ENCODE measurements around the gene FAM83G. TPM values are rescaled to one million over a fixed set of nuclear protein-coding genes. Genes with fewer than 3 reads are reported as not detected.
"Not testable (repeated sequence)": the region's sequence is repeated elsewhere in the genome, so short reads cannot be mapped to it uniquely, and the experiment has no call there.

FAM83G gene
- total RNA-seq, 1 donor from 2014 or later = 28.4 TPM

- no peak for FAIRE-seq
- H3K4me3 ChIP-seq (ENCODE audit: low read depth, low read length) = no peak overlapping the region
These were observed 79.4 kb downstream of the FAM83G start for GRCh38 chr17:18925187-18925586.

GRCh38 chr17:18922596-18922995 is 82.0 kb downstream of the FAM83G start:
- DNase-seq (ENCODE audit: low read depth); H3K4me3 ChIP-seq (ENCODE audit: low read depth, low read length); H3K36me3 ChIP-seq (ENCODE audit: control insufficient read depth, insufficient read depth, low read length); FAIRE-seq; H3K27me3 ChIP-seq (ENCODE audit: control insufficient read depth, insufficient read depth, low read length): not testable (repeated sequence)

More at GRCh38 chr17:18925187-18925586, 79.4 kb downstream of the FAM83G start:
- no peaks in the 10 kb centered on the region for H3K27me3 ChIP-seq (ENCODE audit: control insufficient read depth, insufficient read depth, low read length)
- peaks cover 7% of the 10 kb centered on the region for H3K36me3 ChIP-seq (ENCODE audit: control insufficient read depth, insufficient read depth, low read length)
- no peak for DNase-seq (ENCODE audit: low read depth)
- no peak for TF ChIP-seq CTCF (IDR thresholded peaks at IDR 0.05; ENCODE audit: insufficient read depth, low read length, severe bottlenecking)

- DNase-seq (ENCODE audit: low read depth) (peak; percentile 93), FAIRE-seq (no peak)
- peaks cover 3% of the 10 kb centered on the region for H3K36me3 ChIP-seq (ENCODE audit: control insufficient read depth, insufficient read depth, low read length)
These were observed 82.6 kb downstream of the FAM83G start for GRCh38 chr17:18921912-18922451.

GRCh38 chr17:18921485-18921884 is 83.1 kb downstream of the FAM83G start:
- H3K27me3 ChIP-seq (ENCODE audit: control insufficient read depth, insufficient read depth, low read length) = no peaks in the 10 kb centered on the region
- FAIRE-seq (no peak), DNase-seq (ENCODE audit: low read depth) (no peak)
- no peak overlapping the region for H3K4me3 ChIP-seq (ENCODE audit: low read depth, low read length)
- TF ChIP-seq CTCF (IDR thresholded peaks at IDR 0.05; ENCODE audit: insufficient read depth, low read length, severe bottlenecking) = no peak
- H3K36me3 ChIP-seq (ENCODE audit: control insufficient read depth, insufficient read depth, low read length) = peaks cover 5% of the 10 kb centered on the region

More at GRCh38 chr17:18921912-18922451, 82.6 kb downstream of the FAM83G start:
- Histone ChIP-seq H3K4me3 (ENCODE audit: low read depth, low read length) (no peak overlapping the region), H3K27me3 (ENCODE audit: control insufficient read depth, insufficient read depth, low read length) (no peaks in the 10 kb centered on the region)
- TF ChIP-seq CTCF (IDR thresholded peaks at IDR 0.05; ENCODE audit: insufficient read depth, low read length, severe bottlenecking) = no peak

GRCh38 chr17:18920911-18921441 is 83.6 kb downstream of the FAM83G start:
- peaks cover 5% of the 10 kb centered on the region for H3K36me3 ChIP-seq (ENCODE audit: control insufficient read depth, insufficient read depth, low read length)
- FAIRE-seq = no peak
- H3K27me3 ChIP-seq (ENCODE audit: control insufficient read depth, insufficient read depth, low read length) = no peaks in the 10 kb centered on the region
- TF ChIP-seq CTCF (IDR thresholded peaks at IDR 0.05; ENCODE audit: insufficient read depth, low read length, severe bottlenecking) = no peak
- DNase-seq (ENCODE audit: low read depth) = peak; percentile 76
- no peak overlapping the region for H3K4me3 ChIP-seq (ENCODE audit: low read depth, low read length)

GRCh38 chr17:18919963-18920362 is 84.6 kb downstream of the FAM83G start:
- no peak for TF ChIP-seq CTCF (IDR thresholded peaks at IDR 0.05; ENCODE audit: insufficient read depth, low read length, severe bottlenecking)
- Histone ChIP-seq H3K27me3 (ENCODE audit: control insufficient read depth, insufficient read depth, low read length) (no peaks in the 10 kb centered on the region), H3K4me3 (ENCODE audit: low read depth, low read length) (no peak overlapping the region), H3K36me3 (ENCODE audit: control insufficient read depth, insufficient read depth, low read length) (peaks cover 5% of the 10 kb centered on the region)
- DNase-seq (ENCODE audit: low read depth) (no peak), FAIRE-seq (no peak)

Other genes with a start within 250 kb of the FAM83G start
- gene TVP23B, start 223.6 kb downstream of the FAM83G start, total RNA-seq = 152 and 172 TPM in 2 replicates
- 36.9 and 46.5 TPM in 2 replicates for gene PRPSAP2, start 146.6 kb downstream of the FAM83G start, total RNA-seq
- 0.13 TPM in 1 of 2 replicates, not detected in the other for gene SLC5A10, start 52.6 kb downstream of the FAM83G start, total RNA-seq
- not detected in 2 replicates for gene GRAP, start 42.2 kb upstream of the FAM83G start, total RNA-seq
- gene GRAPL, start 122.8 kb upstream of the FAM83G start, total RNA-seq = not detected in 2 replicates
- gene EPN2, start 232.6 kb upstream of the FAM83G start, total RNA-seq = 13.7 and 23.3 TPM in 2 replicates

All from bronchial epithelial cell (primary cell).